Epithelial cell of esophagus (primary cell): ENCODE measurements around the gene SMOC2.

Experiments
- DNase-seq: peaks from one replicate; pipeline ENCODE4 v3.0.0; 2010; ENCODE audit warnings: low read depth
- H3K4me3 ChIP-seq: 2 replicates; pipeline ENCODE4 v1.5.1; 2011; ENCODE audit warnings: mild to moderate bottlenecking, low read length, control low read depth
- TF ChIP-seq, protein P1 (sequence below): IDR thresholded peaks from 2 replicates; pipeline ENCODE4 v1.5.1; 2011; ENCODE audit warnings: low read depth, mild to moderate bottlenecking, low read length, control low read depth, inconsistent platforms; ENCODE audit not compliant: insufficient read depth; ENCODE audit errors: missing control alignments

The SMOC2 gene

DNA sequence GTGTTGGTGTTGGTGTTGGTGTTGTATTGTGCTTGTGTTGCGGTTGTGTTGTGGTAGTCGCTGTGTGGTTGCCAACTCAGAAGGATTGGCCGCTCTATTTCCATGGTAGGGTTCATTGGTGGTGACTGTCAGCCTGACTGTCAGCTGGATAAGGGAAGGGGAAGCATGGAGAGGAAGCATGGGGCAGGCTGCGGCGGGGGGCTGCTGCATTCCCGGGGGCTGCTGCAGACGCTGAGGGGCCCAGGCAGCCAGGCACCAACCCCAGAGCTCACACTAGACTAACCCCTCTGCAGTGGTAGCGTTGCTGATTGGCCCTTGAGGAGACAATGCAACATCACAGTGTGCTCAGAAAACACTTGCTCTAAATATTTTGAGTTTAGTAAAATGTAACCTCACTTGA lies 199.2 kb downstream of the SMOC2 start:
- TF ChIP-seq, protein P1, sequence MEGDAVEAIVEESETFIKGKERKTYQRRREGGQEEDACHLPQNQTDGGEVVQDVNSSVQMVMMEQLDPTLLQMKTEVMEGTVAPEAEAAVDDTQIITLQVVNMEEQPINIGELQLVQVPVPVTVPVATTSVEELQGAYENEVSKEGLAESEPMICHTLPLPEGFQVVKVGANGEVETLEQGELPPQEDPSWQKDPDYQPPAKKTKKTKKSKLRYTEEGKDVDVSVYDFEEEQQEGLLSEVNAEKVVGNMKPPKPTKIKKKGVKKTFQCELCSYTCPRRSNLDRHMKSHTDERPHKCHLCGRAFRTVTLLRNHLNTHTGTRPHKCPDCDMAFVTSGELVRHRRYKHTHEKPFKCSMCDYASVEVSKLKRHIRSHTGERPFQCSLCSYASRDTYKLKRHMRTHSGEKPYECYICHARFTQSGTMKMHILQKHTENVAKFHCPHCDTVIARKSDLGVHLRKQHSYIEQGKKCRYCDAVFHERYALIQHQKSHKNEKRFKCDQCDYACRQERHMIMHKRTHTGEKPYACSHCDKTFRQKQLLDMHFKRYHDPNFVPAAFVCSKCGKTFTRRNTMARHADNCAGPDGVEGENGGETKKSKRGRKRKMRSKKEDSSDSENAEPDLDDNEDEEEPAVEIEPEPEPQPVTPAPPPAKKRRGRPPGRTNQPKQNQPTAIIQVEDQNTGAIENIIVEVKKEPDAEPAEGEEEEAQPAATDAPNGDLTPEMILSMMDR: no peak
- no peak for DNase-seq
- no peak overlapping the region for H3K4me3 ChIP-seq

DNA sequence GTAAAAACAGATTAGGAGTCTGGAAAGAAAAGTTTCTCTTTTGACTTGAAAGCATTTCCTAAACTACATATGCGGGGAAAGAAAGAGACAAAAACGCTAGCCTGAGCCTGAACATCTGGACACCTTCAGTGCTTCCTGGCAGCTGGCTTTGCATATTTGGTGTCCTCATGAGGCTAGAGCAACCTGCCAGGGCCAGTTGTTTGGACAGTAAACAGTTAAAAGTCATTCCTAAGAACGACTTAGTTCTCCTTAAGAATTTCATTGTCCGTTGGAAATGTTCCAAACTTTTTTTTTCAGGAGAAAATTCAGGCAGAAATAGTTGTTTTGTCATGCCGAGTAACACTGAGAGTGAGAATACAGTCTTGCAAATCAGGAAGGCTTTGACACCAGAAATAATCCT lies 199.8 kb downstream of the SMOC2 start:
- TF ChIP-seq, protein P1: no peak
- no peak overlapping the region for H3K4me3 ChIP-seq
- no peak for DNase-seq

DNA sequence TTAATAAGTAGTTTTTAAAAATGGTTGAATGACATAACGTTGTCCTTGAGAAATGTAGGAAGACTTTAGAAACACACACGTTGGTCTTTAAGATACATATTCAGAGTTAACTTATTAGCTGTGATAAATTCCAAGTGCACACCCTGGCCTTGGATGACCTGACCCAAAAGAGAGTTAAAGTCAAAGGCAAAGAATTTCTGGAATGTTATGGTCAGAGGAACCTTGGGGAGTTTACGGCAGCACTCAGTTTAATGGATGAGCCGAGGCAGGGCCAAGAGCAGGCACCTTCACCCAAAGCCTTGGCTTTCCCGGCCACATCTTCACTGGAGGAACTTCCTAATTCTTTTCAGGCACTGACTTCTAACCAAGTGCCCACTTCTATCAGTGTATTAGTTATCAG lies 200.5 kb downstream of the SMOC2 start:
- TF ChIP-seq, protein P1: no peak
- no peak for DNase-seq
- H3K4me3 ChIP-seq: no peak overlapping the region

DNA sequence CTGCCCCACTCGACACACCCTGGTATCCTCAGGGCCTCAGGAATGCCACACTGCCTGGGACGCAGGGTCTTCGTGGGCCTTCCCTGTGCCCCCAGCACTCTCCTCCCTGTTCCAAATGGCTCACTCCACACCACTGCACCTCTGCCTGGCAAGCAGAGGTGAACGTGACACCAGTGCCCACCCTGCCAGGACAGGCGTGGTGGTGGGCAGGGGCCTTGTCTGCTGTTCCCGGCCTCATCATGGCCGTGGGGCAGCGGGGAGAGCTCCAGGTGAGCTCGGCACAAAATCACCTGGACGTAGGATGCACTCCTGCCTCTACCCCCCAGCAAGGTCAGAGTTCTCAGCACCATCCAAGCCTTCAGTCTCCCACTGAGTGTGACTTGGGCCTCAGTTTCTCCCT lies 202.4 kb downstream of the SMOC2 start:
- DNase-seq: no peak
- no peak overlapping the region for H3K4me3 ChIP-seq
- TF ChIP-seq, protein P1: no peak

DNA sequence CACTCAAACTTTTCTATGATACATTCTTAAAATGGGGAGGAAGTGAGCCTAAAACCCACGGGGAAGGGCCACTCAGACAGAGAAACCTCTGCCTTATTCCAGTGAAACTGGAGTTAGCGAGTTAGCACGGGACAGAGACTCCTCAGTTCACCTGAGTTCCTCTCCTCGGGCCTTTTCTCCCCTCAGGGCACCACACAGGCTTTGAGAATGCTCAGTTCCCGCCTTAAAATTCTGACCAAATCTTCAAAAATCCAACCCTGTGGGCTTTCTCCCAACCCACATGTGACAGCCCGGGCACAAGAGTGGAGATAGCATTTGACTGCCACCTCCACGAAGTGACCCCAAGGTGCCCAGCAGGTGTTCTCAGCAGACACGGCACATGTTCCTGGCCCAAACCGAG lies 204.3 kb downstream of the SMOC2 start:
- TF ChIP-seq, protein P1: no peak
- no peak for DNase-seq
- H3K4me3 ChIP-seq: no peak overlapping the region

DNA sequence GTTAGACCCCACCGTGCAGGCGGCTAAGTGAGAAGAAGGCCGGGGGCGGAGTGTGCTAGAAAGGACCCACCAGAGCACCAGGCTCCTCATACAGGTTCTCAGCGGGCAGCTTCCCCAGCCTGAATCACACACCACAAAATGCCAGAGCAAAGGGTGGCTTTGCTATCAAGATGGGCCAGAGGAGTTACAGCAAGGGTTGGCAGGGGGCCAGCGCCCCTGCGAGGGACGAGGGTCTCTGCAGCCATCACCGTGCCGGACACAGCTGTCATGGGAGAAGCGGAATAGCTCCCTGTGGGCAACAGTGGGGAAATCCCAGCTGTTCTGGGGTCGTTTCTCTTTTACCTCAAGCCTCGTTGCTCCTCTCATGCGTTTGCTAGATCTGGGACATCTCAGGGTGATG lies 206.3 kb downstream of the SMOC2 start:
- DNase-seq: no peak
- TF ChIP-seq, protein P1: no peak
- no peak overlapping the region for H3K4me3 ChIP-seq

DNA sequence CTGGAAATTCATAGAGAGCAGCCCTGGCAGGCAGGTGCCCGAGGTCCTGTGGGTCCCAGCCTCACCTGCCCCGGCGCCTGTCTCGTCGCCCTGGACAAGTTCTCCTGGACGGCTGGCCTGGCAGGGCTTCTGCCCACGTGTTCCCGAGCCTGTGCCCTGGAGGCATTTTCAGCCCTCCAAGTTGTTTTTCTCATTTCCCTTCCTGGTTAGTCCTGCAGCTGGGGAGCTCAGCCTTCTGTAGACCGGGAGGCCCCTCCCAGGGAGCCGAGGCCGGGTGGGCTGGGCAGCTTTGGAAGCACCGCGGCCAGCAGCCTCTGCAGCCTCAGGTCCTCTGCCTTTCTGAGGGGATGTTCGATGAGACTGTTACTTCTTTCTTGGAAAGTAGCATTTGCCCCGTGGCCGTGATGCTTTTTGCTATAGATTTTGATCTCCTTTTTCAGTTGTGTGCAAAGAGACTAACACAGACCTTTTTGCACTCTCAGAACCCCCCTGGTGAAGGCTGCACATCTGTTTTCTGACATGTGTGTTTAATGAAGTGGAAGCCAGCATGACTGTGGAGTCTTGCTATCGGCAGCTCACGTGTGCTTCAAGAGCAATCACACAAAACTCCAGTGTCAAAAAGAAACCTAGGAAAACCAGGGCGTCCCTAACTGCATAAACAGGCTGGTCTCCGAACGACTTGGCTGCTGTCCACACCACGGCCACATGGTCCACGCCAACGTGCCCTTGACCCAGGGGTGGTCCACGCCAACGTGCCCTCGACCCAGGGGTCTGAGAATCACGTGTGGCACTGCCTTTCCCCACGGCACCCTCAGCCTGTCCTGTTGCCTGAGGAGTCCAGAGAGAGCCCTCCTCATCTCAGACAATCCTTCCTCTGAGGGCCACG lies 207.5 kb downstream of the SMOC2 start:
- TF ChIP-seq, protein P1: no peak
- DNase-seq: no peak

More for the DNA sequence above, 207.5 kb downstream of the SMOC2 start:
- H3K4me3 ChIP-seq: no peak overlapping the region
